A172 (cell line): ENCODE data around the gene PTPA. TPM values are rescaled to one million over a fixed set of nuclear protein-coding genes. Genes with fewer than 3 reads are reported as not detected.
A peak's percentile ranks its signal among the peaks of the same experiment; 100 is the strongest.
"Not testable (repeated sequence)": the region's sequence is repeated elsewhere in the genome, so short reads cannot be mapped to it uniquely, and the experiment has no call there.

Experiments
- DNase-seq: peaks from one replicate; pipeline ENCODE4 v3.0.0-alpha.2; 2015; ENCODE audit warnings: low spot score
- total RNA-seq: library from RNA; depleted of rRNA; stranded (reverse); fragments of >200 nt; shearing (Covaris generic); gene quantifications from 2 replicates; pipeline ENCODE4 v1.2.3, GENCODE V29; 2014

Gene PTPA
- total RNA-seq, 1 experiment from 2014 or later = 150 TPM

DNA sequence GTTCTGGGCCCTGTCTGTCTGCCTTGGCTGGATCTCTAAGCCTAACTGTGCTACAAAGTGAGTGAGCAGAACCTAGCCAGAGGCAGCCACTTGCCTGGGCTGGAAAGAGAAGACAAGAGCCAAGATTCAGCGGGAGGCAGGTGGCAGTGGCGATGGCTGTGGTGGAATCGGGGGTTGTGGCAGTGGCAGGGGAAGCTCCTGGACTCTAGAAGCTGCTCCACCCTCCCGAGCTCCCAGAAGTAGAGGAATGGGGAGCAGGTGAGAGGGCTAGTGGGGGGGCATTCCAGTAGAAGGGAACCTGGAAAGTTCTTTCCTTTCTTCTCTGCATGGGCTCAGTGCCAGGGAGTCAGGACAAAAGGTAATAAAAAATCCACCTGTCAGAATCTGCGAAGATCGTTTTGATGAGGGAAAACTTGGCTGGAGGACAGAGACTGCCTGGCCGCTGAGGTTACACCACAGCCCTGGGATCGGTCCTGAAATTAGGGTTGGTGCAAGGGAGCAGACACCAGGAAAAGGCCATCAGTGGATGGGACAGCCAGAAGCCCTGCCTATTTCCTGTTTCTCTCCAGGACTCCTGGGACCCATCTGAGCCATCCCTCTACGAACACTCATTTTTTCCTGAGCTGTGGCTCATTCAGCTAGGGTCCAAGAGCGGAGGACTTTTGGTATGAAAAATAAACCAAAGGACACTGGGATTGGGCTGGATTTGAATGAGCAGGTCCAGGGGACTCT is 2.2 kb upstream of the PTPA start:
- DNase-seq = peak; percentile 22

DNA sequence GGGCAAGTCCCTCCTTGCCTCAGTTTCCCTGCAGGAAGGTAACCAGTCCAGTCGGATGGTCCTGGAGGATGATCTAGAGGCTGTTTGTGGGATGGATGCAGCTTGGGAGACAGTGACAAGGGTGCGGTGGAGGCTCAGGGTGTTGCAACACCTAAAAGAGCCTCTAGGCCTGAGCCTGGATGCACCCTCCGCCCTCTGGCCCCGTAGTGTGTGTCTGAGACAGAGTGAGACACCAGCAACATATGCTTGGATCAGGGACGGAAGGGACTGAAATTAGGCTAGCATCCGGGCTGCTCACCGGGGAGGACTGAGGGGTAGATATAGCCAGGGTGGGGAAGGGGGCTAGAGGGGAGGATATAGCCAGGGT is 1.7 kb upstream of the PTPA start:
- DNase-seq = no peak

DNA sequence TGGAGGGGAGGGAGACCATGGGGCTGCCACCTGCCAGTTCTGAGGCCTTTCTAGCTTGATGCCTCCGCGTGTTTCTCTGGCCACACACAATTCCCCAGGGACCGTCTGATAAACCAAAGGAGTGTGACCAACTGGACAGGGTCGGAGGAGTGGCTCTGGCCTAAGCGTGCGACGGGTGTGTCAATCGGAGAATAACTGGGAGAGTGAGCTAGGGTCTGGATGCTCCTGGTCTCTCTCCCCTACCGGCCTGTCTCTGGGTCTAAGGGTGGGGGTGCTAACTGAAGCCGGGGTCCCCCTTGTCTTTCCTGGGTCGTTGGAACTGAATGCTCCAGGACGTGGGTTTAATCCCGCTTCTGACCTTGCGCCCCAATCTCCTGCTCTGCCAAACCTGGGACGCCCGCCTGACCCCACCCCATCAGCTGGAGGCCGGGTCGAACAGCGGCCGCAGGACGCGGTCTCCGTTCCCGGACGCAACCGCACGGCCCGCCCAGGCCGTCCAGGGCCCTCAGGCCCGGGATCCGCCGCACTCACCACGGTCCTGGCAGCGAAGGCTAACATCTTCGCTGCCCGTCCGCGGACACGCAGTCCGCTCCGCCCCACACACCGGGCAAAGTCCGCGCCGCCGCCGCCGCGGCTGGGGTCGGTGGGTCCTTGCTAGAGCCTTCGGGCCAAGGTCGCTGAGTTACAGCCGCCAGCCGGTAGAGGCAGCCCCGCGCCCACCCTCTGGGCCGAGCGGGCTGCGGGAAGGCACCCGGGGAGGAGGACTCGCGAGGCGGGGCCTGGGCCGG is 1.1 kb upstream of the PTPA start:
- DNase-seq = peak; percentile 38

- peak; percentile 62 for DNase-seq
Measured at GRCh38 chr9:129111528-129112151, 425 bp downstream of the PTPA start.

- not testable (repeated sequence) for DNase-seq
Measured at GRCh38 chr9:129112526-129112925, 1.3 kb downstream of the PTPA start.

- no peak for DNase-seq
Measured at GRCh38 chr9:129113645-129114304, 2.6 kb downstream of the PTPA start.

GRCh38 chr9:129118799-129119198 is 7.6 kb downstream of the PTPA start:
- no peak for DNase-seq

- DNase-seq = no peak
Measured at GRCh38 chr9:129121483-129121882, 10.3 kb downstream of the PTPA start.

DNA sequence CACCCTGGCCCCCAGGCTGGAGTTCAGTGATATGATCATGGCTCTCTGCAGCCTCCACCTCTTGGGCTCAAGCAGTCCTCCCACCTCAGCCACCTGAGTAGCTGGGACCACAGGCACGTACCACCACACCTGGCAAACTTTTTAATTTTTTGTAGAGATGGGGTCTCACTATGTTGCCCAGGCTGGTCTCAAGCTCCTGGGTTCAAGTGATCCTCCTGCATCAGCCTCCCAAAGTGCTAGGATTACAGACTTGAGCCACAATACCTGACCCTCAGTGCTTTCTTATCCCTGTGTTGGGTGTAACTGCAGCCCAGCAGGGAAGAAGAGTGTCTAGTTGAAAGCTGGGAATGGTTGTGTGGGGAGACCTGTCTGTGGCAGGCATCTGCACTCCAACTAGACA is 10.9 kb downstream of the PTPA start:
- no peak for DNase-seq

DNA sequence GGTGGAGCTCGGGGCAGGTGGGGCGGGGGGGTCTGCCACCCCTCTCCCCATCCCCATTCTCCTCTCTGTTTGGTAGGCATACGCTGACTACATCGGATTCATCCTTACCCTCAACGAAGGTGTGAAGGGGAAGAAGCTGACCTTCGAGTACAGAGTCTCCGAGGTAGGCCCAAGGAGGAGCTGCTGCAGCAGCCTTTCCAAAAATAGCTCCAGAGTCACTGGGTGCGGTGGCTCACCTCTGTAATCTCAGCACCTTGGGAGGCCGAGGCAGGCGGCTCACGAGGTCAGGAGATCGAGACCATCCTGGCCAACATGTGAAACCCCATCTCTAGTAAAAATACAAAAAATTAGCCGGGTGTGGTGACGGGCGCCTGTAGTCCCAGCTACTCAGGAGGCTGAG is 11.8 kb downstream of the PTPA start:
- not testable (repeated sequence) for DNase-seq

DNA sequence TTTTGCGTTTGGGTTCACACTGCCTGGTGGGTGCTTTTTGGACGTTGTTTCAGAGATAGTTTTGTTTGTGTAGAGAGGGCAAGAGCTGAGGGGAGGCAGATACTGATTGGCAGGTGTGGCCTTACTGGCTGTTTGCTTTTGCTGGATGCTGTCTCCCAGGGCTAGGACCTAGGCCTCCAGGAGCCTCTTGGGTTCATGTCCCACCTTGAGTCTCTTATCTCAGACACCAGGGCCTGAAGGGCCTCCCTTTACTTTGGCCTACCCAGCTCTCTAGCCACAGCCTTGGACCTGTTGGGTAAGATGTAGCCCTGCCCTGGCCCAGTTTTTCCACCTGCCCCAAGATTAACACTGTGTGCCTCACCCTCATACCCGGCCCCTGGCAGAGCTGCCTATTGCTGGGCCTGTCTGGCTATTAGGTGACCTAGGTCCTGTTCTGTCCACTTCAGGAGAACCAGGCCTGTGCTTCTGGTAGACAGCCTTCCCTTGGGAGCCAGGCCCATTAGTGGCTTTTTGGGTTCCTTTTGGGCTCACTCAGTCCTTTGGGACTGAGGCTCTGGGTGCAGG is 13.4 kb downstream of the PTPA start:
- no peak for DNase-seq

DNA sequence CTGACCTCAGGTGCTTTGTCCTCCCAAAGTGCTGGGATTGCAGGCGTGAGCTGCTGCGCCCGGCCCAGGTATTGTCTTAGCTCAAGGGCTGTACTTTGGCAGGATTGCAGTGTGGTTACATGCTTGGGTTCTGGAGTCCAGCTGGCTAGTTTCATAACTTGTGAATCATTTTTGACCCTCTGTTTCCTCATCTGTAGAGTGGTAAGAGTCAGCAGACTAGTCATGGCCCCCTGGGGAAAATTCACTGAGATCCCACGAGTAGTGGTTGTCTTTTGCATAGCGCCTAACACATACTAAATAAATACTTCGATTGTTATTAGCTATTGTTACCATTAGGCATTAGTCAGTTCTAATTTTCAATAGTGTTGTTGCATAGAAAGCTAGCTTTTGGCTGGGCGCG is 14.3 kb downstream of the PTPA start:
- DNase-seq = peak; percentile 86

DNA sequence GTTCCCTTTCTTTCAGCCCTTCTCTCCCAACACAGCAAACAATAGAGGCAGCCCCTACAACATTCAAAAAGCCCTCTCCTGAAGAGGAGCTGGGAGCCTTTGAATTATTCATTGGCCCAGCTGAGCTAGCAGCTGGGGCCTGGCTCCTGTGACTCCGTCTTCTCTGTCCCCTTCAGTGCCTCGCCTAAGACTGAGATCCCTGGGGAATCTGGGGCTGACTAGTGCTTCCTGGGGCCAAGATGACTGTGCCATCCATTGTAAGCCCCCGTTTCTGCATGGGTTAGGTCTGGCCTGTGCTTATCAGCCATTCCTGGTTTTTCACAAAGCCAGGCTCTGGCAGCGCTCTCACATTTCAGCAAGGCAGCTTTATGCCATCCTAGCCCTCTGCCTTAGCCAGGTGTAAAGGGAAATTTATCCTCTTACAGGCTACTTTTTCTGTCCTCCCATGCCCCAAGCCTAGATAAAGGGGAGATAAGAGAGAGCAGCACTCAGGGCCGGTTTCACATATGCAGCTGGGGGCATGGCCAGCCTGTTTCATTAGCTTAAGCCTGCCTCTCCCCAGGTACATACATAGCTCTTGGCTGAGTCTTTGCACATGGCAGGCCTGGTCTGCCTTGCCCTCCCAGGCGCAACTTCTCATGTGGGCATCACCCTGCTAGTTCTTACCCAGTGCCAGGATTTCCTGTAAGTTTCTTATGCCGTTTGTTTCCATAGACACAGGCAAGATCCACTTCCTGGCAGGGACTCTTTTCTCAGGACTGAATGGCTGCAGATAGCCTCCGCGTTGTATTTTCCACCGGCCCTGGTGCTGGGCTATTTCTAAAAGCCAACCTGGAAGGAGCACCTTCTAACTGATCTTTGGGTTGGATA is 15.8 kb downstream of the PTPA start:
- DNase-seq = no peak

GRCh38 chr9:129128689-129129088 is 17.5 kb downstream of the PTPA start:
- DNase-seq = no peak

- DNase-seq = not testable (repeated sequence)
Measured at GRCh38 chr9:129130271-129130670, 19.1 kb downstream of the PTPA start.

DNA sequence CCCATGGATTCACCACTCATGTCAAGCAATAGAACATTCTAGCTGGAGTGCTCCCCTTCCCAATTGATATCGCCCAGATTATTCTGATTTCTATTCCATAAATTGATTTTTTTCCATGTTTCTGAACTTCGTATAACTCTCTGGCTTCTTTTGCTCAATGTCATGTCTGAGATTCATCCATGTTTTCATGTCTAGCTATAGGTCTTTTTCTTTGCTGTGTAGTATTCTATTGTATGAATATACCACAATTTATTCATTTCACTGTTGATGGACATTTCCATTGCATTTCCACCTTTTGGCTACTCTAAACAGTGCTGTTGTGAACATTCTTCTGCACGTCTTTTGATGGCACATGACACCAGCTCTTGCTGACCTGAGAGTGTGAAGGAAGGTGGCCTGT is 19.6 kb downstream of the PTPA start:
- no peak for DNase-seq

GRCh38 chr9:129131300-129132145 is 20.3 kb downstream of the PTPA start:
- peak; percentile 69 for DNase-seq

- no peak for DNase-seq
Measured at GRCh38 chr9:129133082-129133481, 21.9 kb downstream of the PTPA start.

DNA sequence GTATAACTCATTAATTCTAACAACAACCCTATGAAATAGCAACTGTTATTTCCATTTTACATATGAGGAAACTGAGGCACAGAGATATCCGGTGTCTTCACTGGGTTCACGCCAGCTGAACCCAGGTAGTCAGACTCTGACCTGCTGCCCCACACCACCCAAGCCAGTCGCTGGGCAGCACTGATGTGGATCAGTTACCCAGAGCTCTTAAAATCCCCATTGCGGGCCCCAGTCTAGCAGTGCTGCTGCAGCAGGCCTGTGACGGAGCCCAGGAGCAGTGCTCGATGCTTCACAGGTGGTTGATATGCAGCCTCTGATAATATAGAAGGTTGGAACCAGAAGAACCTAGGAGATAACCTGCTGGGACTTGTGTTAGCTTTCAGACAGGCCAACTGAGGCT is 24.3 kb downstream of the PTPA start:
- no peak for DNase-seq

DNA sequence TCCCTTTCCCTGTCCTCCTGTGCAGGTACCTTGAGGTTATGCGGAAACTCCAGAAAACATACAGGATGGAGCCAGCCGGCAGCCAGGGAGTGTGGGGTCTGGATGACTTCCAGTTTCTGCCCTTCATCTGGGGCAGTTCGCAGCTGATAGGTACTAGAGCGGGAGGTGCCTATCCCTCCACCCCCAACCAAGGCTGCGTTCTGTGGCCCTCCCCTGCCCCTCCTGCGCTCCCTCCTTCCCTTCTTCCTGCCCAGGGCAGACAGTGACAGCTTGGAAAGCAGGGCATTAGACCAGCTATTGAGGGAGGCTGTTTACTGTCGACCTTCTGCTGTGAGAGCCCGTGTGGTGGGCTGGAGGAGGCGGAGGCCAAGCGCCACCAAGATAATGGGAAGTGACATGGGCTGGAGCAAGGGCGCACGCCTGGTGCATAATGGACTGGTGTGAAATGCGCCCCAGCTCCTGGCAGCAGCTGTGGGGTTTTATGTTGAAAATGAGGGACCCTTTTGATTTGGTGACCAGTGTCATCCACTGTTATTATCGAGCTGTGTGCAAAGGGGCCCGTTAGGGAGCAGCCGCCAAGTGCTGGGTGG is 25.3 kb downstream of the PTPA start:
- DNase-seq = no peak
